HL-60 (cell line): Measurements from ENCODE around the gene NRXN2.

Experiments
- CTCF ChIP-seq: IDR thresholded peaks from one replicate; pipeline ENCODE4 v1.5.1; 2011; ENCODE audit warnings: low read length, control low read depth, inconsistent platforms; ENCODE audit not compliant: insufficient read depth
- GABPA ChIP-seq: IDR thresholded peaks from 2 replicates; pipeline ENCODE4 v1.6.1; 2012; ENCODE audit warnings: low read depth
- POLR2AphosphoS5 ChIP-seq: IDR thresholded peaks from 2 replicates; pipeline ENCODE4 v1.6.1; 2012; ENCODE audit warnings: low read depth
- REST ChIP-seq: IDR thresholded peaks from 2 replicates; pipeline ENCODE4 v1.6.1; 2012; ENCODE audit warnings: low read depth; ENCODE audit not compliant: insufficient replicate concordance
- SPI1 ChIP-seq: IDR thresholded peaks from 2 replicates; pipeline ENCODE4 v1.6.1; 2012; ENCODE audit warnings: low read depth, mild to moderate bottlenecking, borderline replicate concordance

- TF ChIP-seq POLR2AphosphoS5 = no peak
- TF ChIP-seq CTCF = no peak
- no peak for TF ChIP-seq GABPA
- TF ChIP-seq REST = no peak
- no peak for TF ChIP-seq SPI1
Measured at GRCh38 chr11:64720167-64720566, 2.8 kb downstream of the NRXN2 start.
